SH-SY5Y (cell line): ENCODE data around the gene CLEC7A.

Experiments
- GATA2 ChIP-seq: IDR thresholded peaks from 2 replicates; pipeline ENCODE4 v1.6.1; 2011; ENCODE audit warnings: mild to moderate bottlenecking, low read depth, low read length
- GATA3 ChIP-seq: IDR thresholded peaks from 2 replicates; pipeline ENCODE4 v1.6.1; 2011; ENCODE audit warnings: low read depth, mild to moderate bottlenecking, low read length, moderate library complexity

CLEC7A gene

GRCh38 chr12:10088955-10089900, 40.8 kb downstream of the CLEC7A start:
- TF ChIP-seq GATA3: no peak
- no peak for TF ChIP-seq GATA2

DNA sequence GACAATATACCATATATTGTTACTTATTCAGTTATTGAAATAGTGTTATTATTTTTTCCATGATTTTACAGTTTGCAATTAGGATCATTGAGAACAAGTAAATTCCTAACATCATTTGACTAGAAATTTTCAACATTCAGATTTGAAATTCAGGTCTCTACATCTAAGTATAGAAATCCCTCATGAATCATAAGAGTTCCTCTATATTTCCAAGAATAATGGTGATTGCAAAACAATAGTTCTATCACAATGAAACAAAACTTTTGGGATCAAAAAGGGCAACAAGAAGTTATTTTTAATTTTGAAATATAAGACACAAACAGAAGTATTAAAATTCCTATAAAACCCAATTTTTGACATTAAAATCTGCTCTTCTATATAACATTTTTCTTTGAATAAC, 42.0 kb downstream of the CLEC7A start:
- TF ChIP-seq GATA2 (no peak), GATA3 (no peak)

GRCh38 chr12:10086387-10086786, 43.6 kb downstream of the CLEC7A start:
- TF ChIP-seq GATA3 (no peak), GATA2 (no peak)

DNA sequence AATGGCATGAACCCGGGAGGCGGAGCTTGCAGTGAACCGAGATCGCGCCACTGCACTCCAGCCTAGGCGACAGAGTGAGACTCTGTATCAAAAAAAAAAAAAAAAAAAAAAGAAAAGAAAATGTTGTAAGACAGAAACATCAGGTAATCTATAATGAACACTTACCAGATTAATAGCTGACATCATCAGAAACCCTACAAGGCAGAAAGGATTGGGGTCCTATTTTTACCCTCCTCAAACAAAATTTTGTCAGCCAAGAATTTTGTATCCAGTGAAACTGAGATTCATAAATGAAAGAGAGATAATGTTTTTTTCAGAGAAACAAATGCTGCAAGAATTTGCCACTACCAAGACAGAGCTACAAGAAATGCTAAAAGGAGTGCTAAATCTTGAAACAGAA, 45.3 kb downstream of the CLEC7A start:
- TF ChIP-seq GATA2 (no peak), GATA3 (no peak)

DNA sequence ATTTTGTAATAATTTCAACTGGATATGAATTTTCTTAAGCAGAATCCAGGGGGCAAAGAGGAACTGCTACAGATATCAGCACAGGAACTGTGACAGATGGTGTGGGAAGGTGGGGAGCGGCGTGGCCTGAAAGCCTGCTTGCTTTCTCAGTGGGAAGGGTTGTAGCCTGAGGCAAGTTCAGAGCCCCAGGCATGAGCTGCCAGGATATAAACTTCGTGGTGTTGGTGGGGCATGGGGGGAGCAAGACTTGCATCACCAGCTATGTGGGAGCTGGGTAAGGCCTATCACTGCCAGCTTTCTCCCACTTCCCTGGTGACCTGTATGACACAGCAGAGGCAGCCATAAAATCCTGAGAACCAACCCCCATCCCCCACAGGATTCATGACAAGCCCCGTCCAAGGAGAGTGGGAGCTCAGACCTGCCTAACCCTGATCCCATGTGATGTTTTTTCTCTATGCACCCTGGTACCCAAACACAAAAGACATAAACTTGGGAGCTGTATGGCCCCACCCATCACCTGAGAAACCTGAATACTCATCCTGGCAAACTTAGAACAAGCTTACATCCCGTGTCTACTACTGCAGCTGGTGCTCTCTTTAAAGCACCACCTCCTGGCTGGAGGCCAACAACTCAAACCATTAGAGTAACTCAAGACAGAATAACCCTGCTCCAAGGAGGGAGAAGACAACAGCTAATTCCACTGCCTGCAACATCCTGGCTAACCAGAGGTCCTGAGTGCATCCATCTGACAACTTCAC, 47.7 kb downstream of the CLEC7A start:
- TF ChIP-seq GATA2 (no peak), GATA3 (no peak)

GRCh38 chr12:10075451-10075850, 54.5 kb downstream of the CLEC7A start:
- TF ChIP-seq GATA3: no peak
- no peak for TF ChIP-seq GATA2

GRCh38 chr12:10073261-10073660, 56.7 kb downstream of the CLEC7A start:
- TF ChIP-seq GATA2 (no peak), GATA3 (no peak)

DNA sequence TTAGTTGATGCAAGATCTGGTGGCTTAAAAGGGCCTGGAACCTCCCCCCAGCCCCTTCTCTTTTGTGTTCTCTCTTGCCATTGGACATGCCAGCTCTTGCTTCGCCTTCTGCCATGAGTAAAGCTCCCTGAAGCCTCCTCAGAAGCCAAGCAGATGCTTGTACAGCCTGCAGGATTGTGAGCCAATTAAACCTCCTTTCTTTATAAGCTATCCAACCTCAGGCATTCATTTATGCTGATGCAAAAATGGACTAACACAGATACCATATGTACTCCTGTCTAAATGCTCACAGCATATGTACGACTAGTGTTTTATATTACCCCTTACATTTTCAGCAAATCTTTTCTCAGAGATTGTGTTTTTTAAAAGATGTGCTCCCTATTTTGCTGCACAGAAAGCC, 57.9 kb downstream of the CLEC7A start:
- TF ChIP-seq GATA2 (no peak), GATA3 (no peak)

GRCh38 chr12:10070380-10070779, 59.6 kb downstream of the CLEC7A start:
- TF ChIP-seq GATA3 (no peak), GATA2 (no peak)

DNA sequence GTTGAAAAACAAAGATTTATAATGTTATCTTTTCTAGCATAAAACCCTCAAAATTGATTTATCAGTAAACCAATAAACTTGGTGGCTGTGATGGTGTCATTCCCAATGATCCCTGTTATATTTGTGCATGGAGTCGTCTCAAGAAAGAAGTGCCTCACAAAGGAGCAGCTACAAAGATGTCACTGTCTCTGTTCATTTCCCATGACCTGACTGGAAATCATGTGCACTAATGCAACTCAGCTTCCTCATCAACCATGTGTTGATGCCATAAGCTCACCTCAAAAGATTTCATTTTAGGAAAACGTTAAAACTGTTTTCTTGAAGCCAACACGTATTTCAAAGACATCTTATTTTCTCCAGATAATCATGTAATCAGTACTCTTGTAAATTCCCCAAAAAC, 60.0 kb downstream of the CLEC7A start:
- TF ChIP-seq GATA2: no peak
- TF ChIP-seq GATA3: no peak

DNA sequence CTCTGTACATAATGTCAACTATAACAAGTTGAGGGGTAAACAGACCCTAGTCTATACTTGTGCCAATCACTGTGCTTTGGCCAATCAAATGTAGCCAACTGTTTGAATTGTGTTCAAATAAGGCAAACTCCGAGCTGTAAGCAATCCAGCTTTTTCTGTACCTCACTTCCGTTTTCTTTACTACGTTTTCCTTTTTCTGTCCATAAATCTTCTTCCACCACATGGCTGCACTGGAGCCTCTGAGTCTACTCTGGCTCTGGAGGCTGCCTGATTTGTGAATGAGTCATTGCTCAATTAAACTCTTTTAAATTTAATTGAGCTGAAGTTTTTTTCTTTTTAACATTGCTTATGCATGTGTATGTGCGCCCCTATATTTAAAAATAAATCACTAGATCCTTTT, 60.9 kb downstream of the CLEC7A start:
- no peak for TF ChIP-seq GATA3
- no peak for TF ChIP-seq GATA2

DNA sequence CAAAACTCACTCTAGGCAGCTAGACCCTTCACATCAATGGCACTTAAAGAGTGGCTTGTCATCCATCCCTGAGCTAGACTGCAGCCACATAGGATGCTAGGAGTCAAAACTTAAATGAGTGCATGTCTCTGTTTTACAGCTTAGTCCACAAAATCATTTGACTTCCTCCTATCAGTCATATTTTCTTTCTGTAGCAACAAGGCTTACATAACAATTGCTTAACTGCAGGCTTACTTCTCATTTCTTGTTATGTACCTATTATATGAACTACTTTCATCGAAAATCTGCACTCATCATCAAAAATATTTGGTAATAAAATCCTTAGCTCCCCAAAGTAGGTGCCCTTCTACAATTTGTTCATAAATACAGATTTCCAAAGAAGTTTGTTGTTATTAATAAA, 61.4 kb downstream of the CLEC7A start:
- no peak for TF ChIP-seq GATA3
- no peak for TF ChIP-seq GATA2

DNA sequence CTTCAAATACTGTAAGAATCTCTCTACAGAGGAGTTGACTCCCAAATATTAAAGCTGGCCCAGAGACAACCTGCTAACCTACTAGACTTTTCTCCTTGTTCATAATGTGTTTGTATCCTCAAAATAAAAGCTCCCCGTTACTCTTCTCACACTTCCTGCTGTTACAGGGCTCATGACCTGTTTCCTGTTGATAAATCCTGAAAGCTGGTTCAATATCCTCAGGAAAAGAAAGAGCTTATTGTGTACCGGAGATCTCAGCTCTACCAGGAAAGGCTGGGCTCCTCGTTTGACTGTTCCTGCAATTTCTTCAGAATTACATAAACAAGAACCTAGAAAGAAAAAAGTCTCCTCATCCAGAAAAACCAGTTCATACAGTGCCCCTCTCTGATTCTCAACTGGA, 62.1 kb downstream of the CLEC7A start:
- no peak for TF ChIP-seq GATA2
- TF ChIP-seq GATA3: no peak

DNA sequence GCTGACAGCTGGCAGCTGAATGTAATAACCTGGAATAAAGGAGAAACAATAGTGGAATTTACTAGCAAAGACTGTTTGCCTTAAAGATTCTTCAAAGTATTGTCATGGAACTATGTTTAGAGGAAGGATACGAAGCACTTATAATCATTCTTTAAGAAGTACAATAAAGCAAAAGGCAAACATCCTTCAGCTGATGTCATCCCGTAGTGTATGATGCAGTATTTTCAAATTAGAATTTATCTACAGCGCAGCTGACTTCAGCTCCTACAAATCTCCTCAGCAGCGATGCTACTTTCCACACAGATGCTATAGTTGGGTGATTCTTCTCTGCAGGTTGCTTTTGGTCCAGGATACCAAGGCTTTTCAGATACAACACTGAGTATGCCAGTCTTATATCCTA, 62.7 kb downstream of the CLEC7A start:
- TF ChIP-seq GATA3 (no peak), GATA2 (no peak)
